Measurements from ENCODE around the gene TBC1D9B. TPM values are rescaled to one million over a fixed set of nuclear protein-coding genes. Genes with fewer than 3 reads are reported as not detected.

Gene TBC1D9B
- total RNA-seq, 2 donors from 2014 or later = 89.3 to 136 TPM

DNA sequence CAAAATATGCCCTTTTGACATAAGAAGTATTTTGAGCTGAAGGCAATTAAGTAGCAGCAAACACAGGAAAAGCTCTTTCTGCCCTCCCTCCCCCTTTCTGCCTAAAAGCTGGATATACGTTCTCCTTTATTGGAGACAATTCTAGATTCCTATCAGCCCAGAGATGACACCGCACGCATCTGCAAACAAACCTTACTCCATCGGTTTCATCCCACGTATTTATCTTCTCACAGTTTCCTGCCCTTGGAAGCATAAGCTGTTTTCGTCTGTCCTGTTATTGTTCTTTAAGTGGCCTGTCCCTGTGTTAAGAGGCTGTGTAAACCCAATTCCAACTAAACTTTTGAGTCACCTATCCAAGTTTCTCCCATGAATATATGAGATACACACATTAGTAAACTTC, 11.8 kb downstream of the TBC1D9B start:
- no peaks in the 10 kb centered on the region for H3K9me3 ChIP-seq
- H3K4me1 ChIP-seq = no peaks in the 10 kb centered on the region
- no peak for DNase-seq
- TF ChIP-seq, protein P1, sequence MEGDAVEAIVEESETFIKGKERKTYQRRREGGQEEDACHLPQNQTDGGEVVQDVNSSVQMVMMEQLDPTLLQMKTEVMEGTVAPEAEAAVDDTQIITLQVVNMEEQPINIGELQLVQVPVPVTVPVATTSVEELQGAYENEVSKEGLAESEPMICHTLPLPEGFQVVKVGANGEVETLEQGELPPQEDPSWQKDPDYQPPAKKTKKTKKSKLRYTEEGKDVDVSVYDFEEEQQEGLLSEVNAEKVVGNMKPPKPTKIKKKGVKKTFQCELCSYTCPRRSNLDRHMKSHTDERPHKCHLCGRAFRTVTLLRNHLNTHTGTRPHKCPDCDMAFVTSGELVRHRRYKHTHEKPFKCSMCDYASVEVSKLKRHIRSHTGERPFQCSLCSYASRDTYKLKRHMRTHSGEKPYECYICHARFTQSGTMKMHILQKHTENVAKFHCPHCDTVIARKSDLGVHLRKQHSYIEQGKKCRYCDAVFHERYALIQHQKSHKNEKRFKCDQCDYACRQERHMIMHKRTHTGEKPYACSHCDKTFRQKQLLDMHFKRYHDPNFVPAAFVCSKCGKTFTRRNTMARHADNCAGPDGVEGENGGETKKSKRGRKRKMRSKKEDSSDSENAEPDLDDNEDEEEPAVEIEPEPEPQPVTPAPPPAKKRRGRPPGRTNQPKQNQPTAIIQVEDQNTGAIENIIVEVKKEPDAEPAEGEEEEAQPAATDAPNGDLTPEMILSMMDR (IDR thresholded peaks at IDR 0.05) = no peak
- H3K27me3 ChIP-seq = no peaks in the 10 kb centered on the region
- no peak overlapping the region for H3K4me3 ChIP-seq
- no peak overlapping the region for H3K27ac ChIP-seq
- intact Hi-C loops (cut with DNase I) = no loop called here
- peaks cover 25% of the 10 kb centered on the region for H3K36me3 ChIP-seq
- H3K9ac ChIP-seq (ENCODE audit: low read depth in 2 of 2, low read length in 2 of 2) = no peak overlapping the region

DNA sequence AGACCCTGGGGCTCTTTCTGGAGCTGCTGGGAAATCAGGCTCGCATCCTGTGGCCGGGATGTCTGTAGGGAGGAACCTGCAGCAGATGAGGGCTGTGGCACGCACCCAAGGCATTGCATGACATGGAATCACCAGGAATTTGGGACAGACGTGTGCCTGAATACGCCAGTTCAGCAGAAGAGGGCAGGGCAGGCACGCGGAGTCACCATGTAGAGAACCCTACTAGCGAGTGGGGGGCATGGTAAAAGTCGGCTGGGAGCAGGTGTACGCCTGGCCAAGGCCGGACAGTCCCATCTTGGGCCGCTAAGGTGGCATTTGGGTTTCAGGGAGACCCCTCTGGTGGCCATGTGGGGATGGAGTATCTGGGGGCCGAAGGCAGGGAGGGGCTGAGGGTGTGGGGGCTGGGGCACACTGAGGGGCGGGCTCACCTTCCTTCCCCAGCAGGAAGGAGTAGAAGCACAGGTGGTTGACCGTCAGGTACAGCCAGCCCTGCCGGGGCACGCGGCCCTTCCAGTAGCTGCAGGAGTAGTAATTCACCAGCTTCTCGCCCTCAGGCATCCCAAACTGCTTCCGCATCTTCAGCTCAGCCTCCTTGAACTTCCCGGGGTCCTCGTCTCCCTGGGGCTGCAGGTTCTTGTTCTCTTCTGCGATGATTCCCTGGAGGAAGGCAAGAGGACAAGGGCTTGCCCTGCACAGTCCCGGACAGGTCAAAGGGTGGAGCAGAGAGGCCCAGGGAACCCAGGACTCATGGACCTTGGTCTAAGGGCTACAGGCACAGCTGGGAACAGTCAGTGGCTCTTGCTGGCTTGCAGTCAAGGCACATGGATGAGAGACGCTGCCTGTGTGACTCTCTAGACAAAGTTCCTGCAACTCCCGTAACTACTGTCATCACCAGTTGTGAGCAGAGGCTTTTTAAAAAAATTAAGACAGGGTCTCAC, 13.5 kb downstream of the TBC1D9B start:
- no peak overlapping the region for H3K9ac ChIP-seq (ENCODE audit: low read depth in 2 of 2, low read length in 2 of 2)
- intact Hi-C loops (cut with DNase I) = no loop called here
- no peak overlapping the region for H3K27ac ChIP-seq
- H3K36me3 ChIP-seq = peaks cover 34% of the 10 kb centered on the region
- TF ChIP-seq, protein P1 (IDR thresholded peaks at IDR 0.05) = no peak
- no peak for DNase-seq
- H3K9me3 ChIP-seq = no peaks in the 10 kb centered on the region
- H3K4me1 ChIP-seq = no peaks in the 10 kb centered on the region
- no peaks in the 10 kb centered on the region for H3K27me3 ChIP-seq
- H3K4me3 ChIP-seq = no peak overlapping the region

DNA sequence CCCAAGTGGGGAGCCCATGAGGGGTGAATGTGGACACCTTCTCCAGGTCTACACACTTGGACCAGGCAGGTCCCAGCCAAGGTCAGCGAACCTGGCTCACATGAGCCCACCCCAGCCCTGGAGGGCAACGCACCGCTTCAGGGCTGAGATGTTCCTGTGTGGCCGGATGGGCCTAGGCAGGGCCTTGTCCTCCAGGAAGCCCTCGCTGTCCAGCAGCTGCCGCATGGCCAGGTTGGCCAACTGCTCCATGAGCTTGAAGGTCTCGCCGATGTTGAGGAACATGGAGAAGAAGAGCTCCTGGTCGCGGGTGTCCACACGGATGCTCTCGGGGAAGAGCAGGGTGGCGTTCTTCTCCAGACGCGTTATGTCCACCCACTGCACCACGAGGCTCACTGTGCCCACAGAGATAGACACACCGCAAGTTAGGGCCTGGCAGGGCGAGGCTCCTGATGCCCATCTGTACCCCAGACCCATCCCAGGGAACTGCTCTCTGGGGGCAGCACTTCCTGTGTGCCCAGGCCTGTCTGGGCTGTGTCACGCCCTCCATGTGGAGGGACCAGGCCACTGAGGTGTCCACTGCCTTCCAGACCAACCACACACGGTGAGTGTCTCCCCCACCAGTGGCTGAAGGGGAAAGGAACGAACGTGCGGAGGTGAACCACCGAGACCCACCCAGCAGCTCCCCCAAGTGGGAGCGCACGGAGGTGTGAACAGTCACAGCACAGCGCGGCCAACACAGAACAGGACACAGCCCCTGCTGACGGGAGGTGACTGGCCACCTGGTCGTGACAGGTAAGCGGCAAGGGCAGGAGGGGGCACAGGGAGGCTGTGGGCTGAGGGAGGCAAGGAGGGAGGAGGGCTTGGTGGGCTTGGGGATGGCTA, 14.4 kb downstream of the TBC1D9B start:
- H3K4me1 ChIP-seq = no peaks in the 10 kb centered on the region
- H3K9me3 ChIP-seq = no peaks in the 10 kb centered on the region
- no peak overlapping the region for H3K9ac ChIP-seq (ENCODE audit: low read depth in 2 of 2, low read length in 2 of 2)
- peaks cover 26% of the 10 kb centered on the region for H3K36me3 ChIP-seq
- H3K27me3 ChIP-seq = no peaks in the 10 kb centered on the region
- H3K27ac ChIP-seq = no peak overlapping the region
- intact Hi-C loops (cut with DNase I) = no loop called here
- no peak for DNase-seq
- no peak overlapping the region for H3K4me3 ChIP-seq
- TF ChIP-seq, protein P1 (IDR thresholded peaks at IDR 0.05) = no peak

DNA sequence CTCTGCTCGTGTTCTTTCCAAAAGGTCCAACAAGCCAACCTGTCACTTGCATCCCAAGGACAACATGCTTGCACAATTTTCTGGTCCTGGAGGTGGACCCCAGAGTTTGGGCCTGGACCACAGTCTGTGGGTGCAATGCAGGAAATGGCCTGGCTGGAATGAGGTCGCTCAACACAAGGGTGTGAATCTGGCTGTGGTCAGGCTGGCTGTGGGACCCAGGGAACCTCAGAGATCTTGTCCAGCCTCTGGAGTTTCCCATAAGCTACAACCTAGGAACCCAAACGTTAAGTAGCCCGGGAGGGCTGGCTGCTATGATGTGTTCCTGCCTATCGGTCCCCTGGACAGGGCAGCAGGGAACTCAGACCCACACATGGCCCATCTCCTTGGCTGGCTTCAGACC, 15.4 kb downstream of the TBC1D9B start:
- Histone ChIP-seq H3K4me1 (no peaks in the 10 kb centered on the region), H3K9me3 (no peaks in the 10 kb centered on the region), H3K9ac (ENCODE audit: low read depth in 2 of 2, low read length in 2 of 2) (no peak overlapping the region), H3K36me3 (peaks cover 25% of the 10 kb centered on the region), H3K4me3 (no peak overlapping the region), H3K27ac (no peak overlapping the region), H3K27me3 (no peaks in the 10 kb centered on the region)
- DNase-seq = no peak
- intact Hi-C loops (cut with DNase I) = no loop called here
- TF ChIP-seq, protein P1 (IDR thresholded peaks at IDR 0.05) = no peak
